NCI-H146 (cell line): Measurements from ENCODE around the gene ZCCHC10.
"Not testable (repeated sequence)": the region's sequence is repeated elsewhere in the genome, so short reads cannot be mapped to it uniquely, and the experiment has no call there.

ENCODE experiments used
- DNase-seq: peaks from one replicate; lab custom pipeline; 2025; lab: John Stamatoyannopoulos, UW

The ZCCHC10 gene

DNA sequence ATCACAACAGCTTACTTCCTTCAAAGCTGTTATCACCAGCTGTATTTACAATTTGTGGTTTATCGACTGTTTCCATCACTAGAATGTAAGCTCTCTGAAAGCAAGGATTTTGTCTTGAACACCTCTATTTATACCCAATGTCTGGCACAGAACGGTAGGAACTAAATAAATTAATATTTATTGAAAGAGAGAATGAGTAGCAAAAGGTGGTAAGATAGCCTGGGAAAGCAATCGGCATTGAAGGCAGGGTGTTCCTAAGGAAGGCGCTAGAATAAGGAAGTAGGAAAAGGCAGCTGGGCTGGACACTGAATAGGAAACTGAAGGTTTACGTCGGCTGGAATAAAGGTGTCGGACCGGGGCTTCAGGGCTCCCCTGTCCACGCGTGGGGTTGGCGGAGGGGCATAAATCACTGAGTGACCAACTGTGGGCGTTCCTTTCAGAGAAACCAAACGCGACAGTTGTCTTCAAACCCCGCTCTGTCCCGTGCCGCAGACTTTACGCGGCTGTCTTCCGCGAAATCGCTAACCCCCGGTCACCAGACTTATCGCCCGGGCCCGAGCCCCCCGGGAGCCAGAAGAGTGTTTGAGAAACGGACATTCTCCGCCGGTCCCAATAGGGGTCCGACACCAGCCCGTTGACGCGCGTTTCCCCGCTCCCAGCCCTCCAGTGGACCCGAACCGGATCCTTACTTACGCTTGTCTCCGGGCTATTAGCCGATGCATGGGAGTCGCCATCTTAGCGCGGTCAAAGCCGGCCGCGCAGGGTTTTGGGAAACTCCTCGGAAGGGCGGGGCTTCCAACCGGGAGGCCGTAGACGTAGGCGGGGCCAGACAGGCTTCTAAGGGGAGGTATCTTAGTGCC is at the start of gene ZCCHC10:
Gene ZCCHC10 (minus strand): TSS at position 746 of the 860 bp plus-strand sequence. CDS start 12 bp downstream, at position 734.
- DNase-seq: peak; percentile 92

DNA sequence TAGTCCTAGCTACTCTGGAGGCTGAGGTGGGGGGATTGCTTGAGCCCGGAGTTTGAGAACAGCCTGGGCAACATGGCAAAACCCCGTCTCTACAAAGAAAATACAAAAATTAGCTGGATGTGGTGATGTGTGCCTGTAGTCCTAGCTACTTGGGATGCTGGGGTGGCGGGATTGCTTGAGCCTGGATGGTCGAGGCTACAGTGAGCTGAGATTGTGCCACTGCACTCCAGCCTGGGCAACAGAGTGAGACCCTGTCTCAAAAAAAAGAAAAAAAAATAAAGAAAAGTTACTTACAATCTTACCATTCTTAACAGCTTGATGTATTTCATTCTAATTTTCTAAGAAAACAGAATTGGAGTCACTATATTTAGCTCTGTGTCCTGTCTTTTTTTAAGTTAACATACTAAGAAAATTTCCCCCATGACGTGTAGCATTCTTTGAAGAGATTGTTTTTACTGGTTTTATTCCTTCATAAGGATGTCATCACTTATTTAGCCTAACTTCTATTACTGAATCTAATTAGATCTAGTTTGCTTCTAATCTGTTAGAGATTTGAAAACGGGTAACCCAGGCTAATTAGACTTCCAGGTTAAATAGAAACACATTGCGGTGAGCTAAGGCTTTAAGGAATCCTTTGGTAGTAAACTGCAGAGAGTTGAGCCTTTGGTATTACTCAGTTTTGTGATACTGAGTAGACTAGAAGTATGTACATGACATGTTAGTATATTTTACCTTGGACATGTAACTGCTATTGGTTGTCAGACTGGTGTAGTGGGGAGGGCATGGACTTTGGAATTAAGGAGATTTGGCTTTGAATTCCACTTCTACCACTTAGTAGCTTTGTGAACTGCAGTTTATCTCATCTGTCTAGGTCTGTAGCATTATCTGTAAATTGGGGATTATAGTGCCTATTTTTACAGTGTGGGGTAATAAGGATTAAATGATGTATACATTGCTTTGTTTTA is 49.5 kb upstream of the ZCCHC10 start:
- no peak for DNase-seq

DNA sequence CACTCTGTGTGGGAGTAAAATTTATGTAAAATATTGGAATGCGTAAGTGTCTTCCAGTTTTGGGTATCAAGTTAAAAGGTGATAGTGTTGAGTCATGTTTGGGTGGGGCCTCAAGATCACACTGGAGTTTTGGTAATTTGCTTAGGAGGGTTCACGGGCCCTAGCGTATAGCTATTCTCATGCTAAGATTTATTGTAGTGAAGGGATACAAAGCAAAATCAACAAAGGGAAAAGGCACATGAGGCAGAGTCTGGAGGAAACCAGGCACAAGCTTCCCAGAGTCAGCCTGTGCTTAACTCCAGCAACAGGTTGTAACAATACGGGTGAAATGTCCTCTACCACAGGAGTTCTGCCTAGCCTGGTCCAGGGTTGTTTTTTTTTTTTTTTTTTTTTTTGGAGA is 45.7 kb upstream of the ZCCHC10 start:
- DNase-seq: no peak

DNA sequence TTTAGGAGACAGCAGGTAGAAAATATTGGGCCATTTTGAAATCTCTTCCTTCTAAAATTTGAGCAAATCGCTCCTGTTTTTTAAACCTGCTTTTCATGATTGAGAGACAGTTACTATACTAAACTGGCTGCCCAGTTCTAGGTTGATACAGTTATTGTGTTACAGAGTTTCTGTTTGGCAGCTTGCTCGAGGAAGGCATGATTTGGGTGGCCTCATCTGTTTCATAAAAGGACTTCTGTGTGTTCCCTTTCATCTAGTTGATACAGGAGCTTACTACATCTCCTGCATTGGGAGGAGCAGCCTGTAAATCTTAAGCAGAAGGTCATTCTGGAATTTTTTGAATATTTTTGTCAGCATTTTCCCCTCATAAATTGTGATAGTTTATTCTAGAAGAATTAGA is 39.7 kb upstream of the ZCCHC10 start:
- DNase-seq: no peak

DNA sequence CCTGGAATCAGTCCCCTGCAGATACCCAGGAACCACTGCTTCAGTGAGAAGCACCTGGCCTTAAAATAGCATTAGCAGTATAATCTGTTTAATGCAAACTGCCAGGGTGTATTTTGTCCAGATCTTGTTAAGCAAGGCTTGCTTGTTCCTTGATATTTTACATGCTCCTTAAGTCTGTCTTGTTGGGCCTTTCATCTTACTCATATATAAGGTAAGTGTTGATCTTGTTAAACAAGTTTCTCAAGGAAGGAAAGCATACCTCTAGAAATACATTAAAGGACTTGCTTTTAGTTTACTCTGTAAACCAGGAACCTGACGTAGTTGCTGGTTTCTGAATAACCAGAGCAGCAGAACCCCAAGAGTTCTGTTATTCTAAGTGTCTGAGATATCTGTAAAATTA is 39.1 kb upstream of the ZCCHC10 start:
- DNase-seq: no peak

DNA sequence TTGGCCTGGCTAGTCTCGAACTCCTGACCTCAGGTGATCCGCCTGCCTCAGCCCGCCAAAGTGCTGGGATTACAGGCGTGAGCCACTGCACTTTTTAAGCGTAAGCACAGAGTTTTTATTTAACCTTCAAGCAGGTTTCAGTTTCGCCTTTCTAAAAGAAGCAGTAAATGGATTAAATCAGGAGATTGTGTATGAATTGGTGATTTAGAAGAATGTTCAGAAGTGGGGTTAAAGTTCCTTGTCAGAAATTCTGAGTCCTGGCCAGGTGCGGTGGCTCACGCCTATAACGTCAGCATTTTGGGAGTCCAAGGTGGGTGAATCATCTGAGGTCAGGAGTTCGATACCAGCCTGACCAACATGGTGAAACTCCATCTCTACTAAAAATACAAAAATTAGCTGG is 37.6 kb upstream of the ZCCHC10 start:
- DNase-seq: no peak

GRCh38 chr5:133062276-133062675 is 35.9 kb upstream of the ZCCHC10 start:
- DNase-seq: no peak

DNA sequence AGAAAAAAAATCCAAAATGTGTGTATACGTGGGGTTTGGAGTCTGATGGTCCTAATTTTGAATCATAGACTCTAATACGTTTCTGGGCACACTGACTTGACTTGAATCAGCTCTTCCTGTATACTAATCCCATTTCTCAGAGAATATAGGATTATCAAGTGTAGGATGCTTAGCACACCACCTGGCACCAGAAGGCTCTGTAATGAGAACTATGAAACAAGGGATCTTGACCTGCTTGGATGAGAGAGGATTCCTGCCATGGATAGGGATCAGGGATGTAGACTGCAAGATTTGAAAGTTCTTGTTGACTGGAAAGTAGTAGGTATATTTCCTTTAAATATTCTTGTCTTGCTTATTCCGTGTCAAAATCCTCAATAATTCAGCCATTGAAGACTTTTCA is 33.3 kb upstream of the ZCCHC10 start:
- DNase-seq: no peak

GRCh38 chr5:133056891-133057290 is 30.5 kb upstream of the ZCCHC10 start:
- no peak for DNase-seq

- DNase-seq: no peak
These were observed 28.5 kb upstream of the ZCCHC10 start for GRCh38 chr5:133054697-133055471.

GRCh38 chr5:133053448-133053847 is 27.1 kb upstream of the ZCCHC10 start:
- DNase-seq: no peak

- peak; percentile 42 for DNase-seq
These were observed 26.2 kb upstream of the ZCCHC10 start for GRCh38 chr5:133052317-133053175.

GRCh38 chr5:133051542-133052316 is 25.4 kb upstream of the ZCCHC10 start, which contains the start of gene HSPA4:
TSS of gene HSPA4 (plus strand) at chr5:133052013. CDS start at chr5:133052251, 238 bp downstream.
- peak; percentile 97 for DNase-seq

DNA sequence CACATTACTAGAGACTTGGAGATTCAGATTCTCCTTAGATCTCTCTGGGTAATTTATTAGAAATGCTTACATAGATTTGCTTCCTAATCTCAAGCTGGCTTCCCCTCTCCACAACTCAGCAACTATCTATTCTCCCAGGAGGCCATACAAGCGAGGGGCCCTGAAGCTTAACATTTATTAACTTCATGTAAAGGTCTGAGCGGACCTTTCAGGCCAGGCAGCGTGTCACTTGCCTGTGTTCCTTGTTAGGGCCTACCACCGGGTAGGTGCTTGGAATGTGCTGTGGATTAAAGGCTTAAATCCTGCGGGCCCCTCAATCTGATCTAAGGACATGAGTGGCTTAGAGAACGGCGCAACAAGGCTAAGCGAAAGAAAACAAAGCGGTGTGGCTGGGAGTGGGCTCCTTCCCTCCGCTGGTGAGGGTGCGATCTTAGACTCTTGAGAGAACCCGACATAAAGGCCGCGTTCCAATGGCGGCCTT is 24.8 kb upstream of the ZCCHC10 start:
- DNase-seq: no peak

GRCh38 chr5:133050521-133050920 is 24.2 kb upstream of the ZCCHC10 start:
- no peak for DNase-seq

GRCh38 chr5:133049726-133050048 is 23.3 kb upstream of the ZCCHC10 start:
- peak; percentile 53 for DNase-seq

GRCh38 chr5:133048993-133049725 is 22.8 kb upstream of the ZCCHC10 start:
- DNase-seq: no peak

- DNase-seq: no peak
These were observed 21.1 kb upstream of the ZCCHC10 start for GRCh38 chr5:133047404-133047803.

- not testable (repeated sequence) for DNase-seq
These were observed 20.2 kb upstream of the ZCCHC10 start for GRCh38 chr5:133046560-133046959.
